Testis (tissue), 2 donors: ENCODE results near the gene RAB11FIP2.

Experiments
- CTCF ChIP-seq, 3 experiments: fragments of 450-650 bp in 2 of 3; fragments of 200-600 bp in 1 of 3; sonication (generic) in 1 of 3; IDR thresholded peaks; one replicate each; pipeline ENCODE4 v1.5.1; 2016 to 2019; ENCODE audit warnings: antibody characterized with exemption in 3 of 3, mild to moderate bottlenecking in 2 of 3, moderate library complexity in 1 of 3
- POLR2A ChIP-seq: fragments of 450-650 bp; IDR thresholded peaks from one replicate; pipeline ENCODE4 v1.6.1; 2017; ENCODE audit warnings: antibody characterized with exemption, mild to moderate bottlenecking, moderate library complexity

GRCh38 chr10:118028619-118029018 lies 18.1 kb downstream of the RAB11FIP2 start:
- no peak for TF ChIP-seq CTCF (IDR thresholded peaks at IDR 0.05)
- no peak for TF ChIP-seq POLR2A
